Stimulated activated CD8-positive, alpha-beta memory T cell treated with anti-CD3 and anti-CD28 coated beads, Interleukin-4, amount 100 ng/mL, for 24 hours (primary cell): ENCODE data around the gene INPP5E.

Experiments used
- DNase-seq: peaks from one replicate; pipeline ENCODE4 v3.0.0-alpha.2; 2020; ENCODE audit warnings: low read depth

Gene INPP5E

GRCh38 chr9:136404801-136405136 is 34.9 kb downstream of the INPP5E start:
- DNase-seq, result no peak

- no peak for DNase-seq
These were observed 35.5 kb downstream of the INPP5E start for GRCh38 chr9:136403915-136404800.

- peak; percentile 64 for DNase-seq
These were observed 36.1 kb downstream of the INPP5E start for GRCh38 chr9:136403538-136403914.

- DNase-seq, result no peak
These were observed 37.6 kb downstream of the INPP5E start for GRCh38 chr9:136402067-136402466.

DNA sequence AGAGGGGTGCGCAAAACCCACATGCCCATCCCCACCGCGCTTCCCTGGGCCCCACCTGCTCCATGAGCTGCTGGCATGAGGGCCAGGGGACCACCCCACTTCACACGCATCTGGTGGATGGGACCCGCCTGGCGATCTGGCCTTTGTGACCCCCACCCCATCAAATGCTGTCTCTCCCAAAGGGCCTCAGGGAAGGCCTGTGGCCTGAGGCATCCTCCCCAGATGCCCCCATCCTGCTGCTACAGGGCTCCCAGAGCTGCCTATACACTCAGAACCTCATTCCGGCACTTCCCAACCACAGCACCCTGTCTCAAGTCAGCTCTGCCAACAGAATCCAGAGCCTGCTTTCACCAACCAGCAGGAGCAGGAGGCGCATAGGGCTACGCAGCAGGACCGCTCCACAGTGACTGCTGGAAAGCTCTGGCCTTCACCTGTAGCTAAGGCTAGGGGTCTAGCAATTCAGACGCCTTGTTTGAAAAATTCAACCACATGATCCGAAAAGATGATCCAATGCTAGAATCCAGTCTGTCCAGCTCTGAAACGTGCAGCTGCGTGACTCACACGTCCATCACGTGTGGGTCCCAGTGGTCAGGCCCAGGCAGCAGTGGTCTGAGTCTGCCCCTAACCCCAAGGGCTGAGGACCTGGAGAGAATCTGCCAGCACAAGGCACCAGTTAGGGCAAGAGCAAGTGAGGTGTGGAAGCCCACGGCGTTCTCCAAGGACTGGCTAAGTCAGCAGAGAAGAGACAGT is 38.3 kb downstream of the INPP5E start:
- no peak for DNase-seq

- DNase-seq, result peak; percentile 83
These were observed 39.4 kb downstream of the INPP5E start, which contains the start of gene SNAPC4 for GRCh38 chr9:136400038-136400834. Gene SNAPC4 (minus strand): TSS chr9:136400170. CDS start chr9:136398428, 1,742 bp downstream.

DNA sequence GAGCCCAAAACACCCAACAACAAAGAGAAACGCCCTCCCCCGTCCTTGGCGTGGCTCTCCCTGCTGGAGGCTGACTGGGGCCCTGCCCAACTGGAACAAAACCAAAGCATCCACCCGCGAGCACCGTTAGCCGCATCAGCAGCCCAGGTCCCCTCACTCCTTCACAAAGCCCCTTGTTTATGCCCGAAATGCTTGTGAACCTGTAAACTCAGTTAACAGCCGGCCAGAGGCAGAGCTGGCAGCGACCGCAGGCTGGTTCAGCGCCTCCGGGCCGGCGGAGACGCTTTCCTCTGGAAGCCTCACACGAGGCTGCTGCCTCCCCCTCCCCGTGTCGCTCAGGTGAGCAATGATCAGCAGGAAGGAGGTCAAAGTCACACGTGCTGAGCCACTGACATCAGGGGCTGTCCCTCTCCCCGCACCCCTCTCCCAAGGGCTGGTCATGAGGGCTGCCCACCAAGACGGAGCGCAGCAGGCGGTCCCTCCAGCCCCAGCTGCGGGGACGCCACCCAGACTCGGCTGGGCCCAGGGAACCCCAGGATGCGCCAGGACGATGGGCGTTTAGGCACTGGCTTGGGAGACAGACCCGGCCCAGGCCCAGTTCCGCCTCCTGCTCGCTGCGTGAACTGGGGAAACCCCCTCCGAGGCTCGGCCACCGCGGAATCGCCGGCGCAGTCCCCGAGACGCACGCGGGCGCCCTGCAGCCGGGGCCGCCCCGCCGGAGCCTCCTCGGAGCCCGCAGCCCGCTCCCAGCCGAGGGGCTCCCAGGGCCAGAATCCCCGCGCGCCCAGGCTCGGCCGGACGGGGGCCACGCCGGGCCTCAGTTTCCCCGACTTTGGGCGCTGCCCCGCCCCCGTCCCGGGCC is 40.2 kb downstream of the INPP5E start:
- DNase-seq, result no peak

- no peak for DNase-seq
These were observed 41.4 kb downstream of the INPP5E start for GRCh38 chr9:136398286-136398685.

DNA sequence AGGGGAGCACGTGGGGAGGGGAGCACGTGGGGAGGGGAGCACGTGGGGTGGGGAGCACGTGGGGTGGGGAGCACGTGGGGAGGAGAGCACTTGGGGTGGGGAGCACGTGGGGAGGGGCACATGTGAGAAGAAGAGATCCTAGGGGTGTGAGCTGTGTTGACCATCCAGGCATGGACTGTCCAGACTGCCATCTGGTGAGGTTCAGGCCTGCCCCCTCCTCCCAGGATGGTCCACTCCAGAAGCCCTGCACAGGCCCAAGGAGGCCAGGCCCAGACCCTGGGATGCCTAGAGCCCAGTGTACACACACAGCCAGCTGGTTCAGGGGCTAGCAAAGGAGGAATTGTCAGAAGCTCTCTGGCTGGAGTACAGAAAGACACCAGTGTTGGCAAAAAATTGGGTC is 42.0 kb downstream of the INPP5E start:
- no peak for DNase-seq

- no peak for DNase-seq
These were observed 43.5 kb downstream of the INPP5E start for GRCh38 chr9:136396219-136396515.

- no peak for DNase-seq
These were observed 44.1 kb downstream of the INPP5E start for GRCh38 chr9:136395345-136396218.

DNA sequence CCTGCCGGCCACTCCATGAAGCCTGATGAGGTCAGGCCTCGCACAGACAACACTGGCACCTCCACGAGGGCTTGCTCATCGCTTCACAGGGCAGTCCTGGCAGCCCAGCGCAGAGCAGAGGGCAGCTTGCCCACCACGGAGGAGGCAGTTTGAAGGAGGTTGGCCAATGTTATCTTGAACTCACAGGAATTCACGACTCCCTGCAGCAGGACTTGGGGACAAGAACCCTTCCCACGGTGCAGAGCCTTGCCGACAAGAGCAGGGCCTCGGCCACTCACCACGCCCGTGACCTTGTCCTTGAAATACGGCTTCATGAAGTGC is 44.7 kb downstream of the INPP5E start:
- DNase-seq, result no peak

GRCh38 chr9:136394312-136395019 is 45.2 kb downstream of the INPP5E start:
- no peak for DNase-seq

- DNase-seq, result no peak
These were observed 46.1 kb downstream of the INPP5E start for GRCh38 chr9:136393531-136393930.

DNA sequence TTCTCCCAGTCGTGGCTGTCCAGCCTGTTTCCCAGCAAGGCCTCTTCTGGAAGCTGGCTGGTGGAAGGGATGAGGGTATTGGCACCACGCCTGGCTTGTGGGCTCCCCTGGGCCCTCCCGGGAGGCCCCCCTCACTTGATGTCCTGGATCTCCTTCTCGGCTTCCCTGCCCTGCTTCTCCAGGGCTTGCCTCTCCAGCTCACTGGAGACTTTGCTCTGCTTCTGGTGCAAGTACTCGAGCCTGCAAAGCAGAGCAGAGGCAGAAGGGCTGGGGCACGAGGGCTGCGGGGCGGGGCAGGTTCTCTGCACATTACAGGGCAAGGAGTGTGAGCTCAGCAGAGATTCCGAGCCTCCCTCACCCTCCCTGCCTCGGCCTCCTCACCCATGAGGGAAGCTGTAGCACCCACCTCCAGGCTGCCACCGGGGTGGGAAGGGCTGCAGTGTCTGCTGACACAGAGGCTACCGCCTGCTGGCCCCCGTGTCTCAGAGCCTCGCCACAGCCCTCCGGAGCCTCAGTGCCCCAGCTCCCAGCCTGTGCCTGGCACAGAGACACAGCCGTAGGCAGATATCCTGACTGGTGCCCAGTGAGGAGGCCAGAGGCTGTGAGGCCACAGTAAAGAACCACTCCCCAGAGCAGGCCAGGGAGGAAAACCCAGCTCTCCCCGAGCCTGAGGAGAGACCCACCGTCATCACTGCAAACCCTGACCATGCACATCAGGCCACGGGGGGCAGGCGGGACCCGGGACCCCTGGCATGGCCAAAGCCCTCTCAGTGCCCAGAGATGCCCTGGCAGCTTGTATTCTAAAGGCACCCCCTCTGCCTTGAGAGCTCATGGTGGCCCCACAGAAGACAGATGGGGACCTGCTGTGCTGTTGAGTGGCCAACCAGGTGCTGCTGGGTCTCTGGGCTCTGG is 46.9 kb downstream of the INPP5E start:
- no peak for DNase-seq

GRCh38 chr9:136391737-136392537 is 47.7 kb downstream of the INPP5E start:
- DNase-seq, result no peak

GRCh38 chr9:136389396-136389795 is 50.2 kb downstream of the INPP5E start:
- DNase-seq, result no peak

DNA sequence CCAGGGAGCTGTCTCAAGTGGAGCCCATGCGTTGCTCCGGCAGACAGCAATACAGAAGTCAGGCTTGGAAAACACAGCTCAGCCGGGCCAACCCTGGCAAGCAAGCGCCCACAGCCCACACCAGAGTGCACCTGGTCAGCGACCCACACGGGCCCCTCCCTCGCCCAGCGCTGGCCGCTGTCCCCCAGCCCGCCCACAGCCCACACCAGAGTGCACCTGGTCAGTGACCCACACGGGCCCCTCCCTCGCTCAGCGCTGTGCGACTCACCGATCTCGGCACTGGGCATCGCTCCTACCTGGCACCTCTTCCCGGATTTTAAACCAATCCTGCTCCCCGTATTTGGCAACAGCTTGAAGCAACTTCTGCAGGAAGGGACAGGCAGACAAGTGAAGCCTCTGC is 52.4 kb downstream of the INPP5E start:
- DNase-seq, result no peak
